Muscle of arm (tissue), 12 donors: ENCODE measurements around the gene LRMDA. TPM values are rescaled to one million over a fixed set of nuclear protein-coding genes. Genes with fewer than 3 reads are reported as not detected.

Source experiments
- DNase-seq: peaks from one replicate; pipeline ENCODE4 v3.0.0-alpha.2; 2013
- polyA plus RNA-seq, 12 donors: library from polyadenylated mRNA; unstranded; fragments of 120-200 nt; gene quantifications; one replicate each; pipeline ENCODE4 v1.2.1, GENCODE V29; 2013; ENCODE audit not compliant: insufficient read length in 12 of 12

The LRMDA gene
- polyA plus RNA-seq, 12 donors, result 3.5 to 6.7 (median 5.2) TPM; not detected in 2

- peak; percentile 18 for DNase-seq
These were observed 998.7 kb downstream of the LRMDA start for GRCh38 chr10:76430061-76430645.

- no peak for DNase-seq
These were observed 1000.9 kb downstream of the LRMDA start for GRCh38 chr10:76432016-76433012.

- DNase-seq, result no peak
These were observed 1002.0 kb downstream of the LRMDA start for GRCh38 chr10:76433161-76434005.

GRCh38 chr10:76435157-76435556 is 1003.7 kb downstream of the LRMDA start:
- no peak for DNase-seq

- DNase-seq, result no peak
These were observed 1005.0 kb downstream of the LRMDA start for GRCh38 chr10:76436401-76436811.

- DNase-seq, result peak; percentile 59
These were observed 1005.6 kb downstream of the LRMDA start for GRCh38 chr10:76436981-76437380.

- DNase-seq, result no peak
These were observed 1009.0 kb downstream of the LRMDA start for GRCh38 chr10:76440426-76440825.

GRCh38 chr10:76442113-76442512 is 1010.7 kb downstream of the LRMDA start:
- no peak for DNase-seq

- DNase-seq, result no peak
These were observed 1012.8 kb downstream of the LRMDA start for GRCh38 chr10:76444034-76444800.

- DNase-seq, result no peak
These were observed 1016.2 kb downstream of the LRMDA start for GRCh38 chr10:76447578-76447977.

- DNase-seq, result no peak
These were observed 1020.5 kb downstream of the LRMDA start for GRCh38 chr10:76451911-76452310.

GRCh38 chr10:76453332-76453731 is 1021.9 kb downstream of the LRMDA start:
- no peak for DNase-seq

GRCh38 chr10:76453997-76454396 is 1022.6 kb downstream of the LRMDA start:
- DNase-seq, result no peak

- no peak for DNase-seq
These were observed 1023.2 kb downstream of the LRMDA start for GRCh38 chr10:76454506-76455140.

GRCh38 chr10:76456197-76456596 is 1024.8 kb downstream of the LRMDA start:
- DNase-seq, result no peak

GRCh38 chr10:76459016-76459730 is 1027.7 kb downstream of the LRMDA start:
- DNase-seq, result no peak

GRCh38 chr10:76461024-76461423 is 1029.6 kb downstream of the LRMDA start:
- DNase-seq, result no peak

GRCh38 chr10:76463111-76463510 is 1031.7 kb downstream of the LRMDA start:
- DNase-seq, result no peak

- no peak for DNase-seq
These were observed 1035.5 kb downstream of the LRMDA start for GRCh38 chr10:76466836-76467503.

GRCh38 chr10:76469675-76470074 is 1038.3 kb downstream of the LRMDA start:
- DNase-seq, result no peak
